ENCODE results near the gene PSMA8. TPM values are rescaled to one million over a fixed set of nuclear protein-coding genes. Genes with fewer than 3 reads are reported as not detected.

Gene PSMA8
- total and polyA plus RNA-seq, 2 of the 13 experiments (the other 11 are each of a cell fraction or from before 2014, with no cell fraction given): not detected

Other genes starting within 250 kb of the PSMA8 start
- gene SS18, start 43.3 kb upstream of the PSMA8 start, total RNA-seq (2016; rRNA removed; fragmentation: Illumina TruSeq; extraction: Trizol): 49.2 and 61.4 TPM in 2 replicates
- gene SS18, start 43.3 kb upstream of the PSMA8 start, polyA plus RNA-seq (2011; rRNA removed): 82.7 and 83.2 TPM in 2 replicates
- 3.8 and 3.9 TPM in 2 replicates for gene TAF4B, start 92.6 kb downstream of the PSMA8 start, total RNA-seq (2016; rRNA removed; fragmentation: Illumina TruSeq; extraction: Trizol)
- gene TAF4B, start 92.6 kb downstream of the PSMA8 start, polyA plus RNA-seq (2011; rRNA removed): 2.0 and 2.2 TPM in 2 replicates

Measured in HepG2 (cell line).